Lower leg skin (tissue), 4 donors: ENCODE measurements around the gene MORC4. TPM values are rescaled to one million over a fixed set of nuclear protein-coding genes. Genes with fewer than 3 reads are reported as not detected.

ENCODE experiments used
- DNase-seq, 2 donors: peaks; one replicate each; pipeline ENCODE4 v3.0.0-alpha.2; 2019; ENCODE audit warnings: low spot score in 2 of 2
- H3K4me3 ChIP-seq: fragments of 200-600 bp; sonication (generic); 2 replicates; pipeline ENCODE4 v1.5.1; 2017; ENCODE audit warnings: mild to moderate bottlenecking, low read depth; ENCODE audit not compliant: poor library complexity, severe bottlenecking
- CTCF ChIP-seq, 3 donors: fragments of 450-650 bp; IDR thresholded peaks; one replicate each; pipeline ENCODE4 v1.5.1; 2016; ENCODE audit warnings: antibody characterized with exemption in 3 of 3, mild to moderate bottlenecking in 3 of 3, moderate library complexity in 2 of 3
- POLR2A ChIP-seq, 2 donors: fragments of 450-650 bp; IDR thresholded peaks; one replicate each; pipeline ENCODE4 v1.6.1; 2016 to 2017; ENCODE audit warnings: antibody characterized with exemption in 2 of 2, mild to moderate bottlenecking in 1 of 2, moderate library complexity in 1 of 2
- WGBS, 2 donors: methylation state at CpG; one replicate each; pipeline ENCODE4 v1.1.5; 2018; 5-methylcytosine and 5-hydroxymethylcytosine counted together
- intact Hi-C: fragments of 100-400 bp; cut with DNase I; formaldehyde crosslinking; loops from one replicate; pipeline ENCODE4 v1.15.0; 2023; ENCODE audit warnings: low total_unique reads
- total RNA-seq, 4 donors: library from RNA; depleted of rRNA; stranded (reverse); fragments of >200 nt; gene quantifications; one replicate each; pipeline ENCODE4 v1.1.0, GENCODE V29; 2016

The MORC4 gene
- total RNA-seq, 4 donors from 2014 or later, result 19.9 to 27.3 (median 23.7) TPM

DNA sequence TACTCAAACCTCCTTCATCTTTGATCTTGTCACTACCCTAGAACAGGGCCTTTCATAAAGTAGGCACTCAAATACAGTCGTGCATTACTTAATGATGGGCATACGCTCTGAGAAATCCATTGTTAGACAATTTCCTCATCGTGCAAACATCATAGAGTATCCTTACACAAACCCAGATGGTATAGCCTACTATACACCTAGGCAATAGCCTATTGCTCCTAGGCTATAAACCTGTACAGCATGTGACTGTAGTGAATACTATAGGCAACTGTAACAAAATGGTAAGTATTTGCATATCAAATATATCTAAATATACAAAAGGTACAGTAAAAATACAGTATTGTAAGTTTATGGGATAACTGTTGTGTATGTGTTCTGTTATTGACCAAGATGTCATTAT lies 47.9 kb downstream of the MORC4 start:
- H3K4me3 ChIP-seq, result no peak overlapping the region
- DNase-seq, result no peak
- intact Hi-C loops, result no loop called here
- no peak for TF ChIP-seq POLR2A (IDR thresholded peaks at IDR 0.05)
- TF ChIP-seq CTCF (IDR thresholded peaks at IDR 0.05), result no peak
- WGBS, 2 donors, result 73 to 93% methylated on average over 3 of the region's 3 CpGs

DNA sequence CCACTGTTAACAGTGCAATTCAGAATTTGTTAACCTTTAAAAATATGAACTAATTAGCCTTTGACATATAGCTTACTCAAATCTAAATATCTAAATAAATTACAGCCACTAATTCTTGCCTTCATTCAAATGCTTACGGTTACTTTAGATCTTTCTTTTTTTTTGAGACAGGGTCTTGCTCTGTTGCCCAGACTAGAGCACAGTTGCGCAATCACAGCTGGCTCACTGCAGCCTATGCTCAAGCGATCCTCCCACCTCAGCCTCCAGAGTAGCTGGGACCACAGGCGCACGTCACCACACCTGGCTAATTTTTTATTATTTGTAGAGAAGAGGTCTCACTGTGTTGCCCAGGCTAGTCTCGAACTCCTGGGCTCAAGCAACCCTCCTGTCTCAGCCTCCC lies 48.8 kb downstream of the MORC4 start:
- intact Hi-C loops, result no loop called here
- TF ChIP-seq CTCF (IDR thresholded peaks at IDR 0.05) (no peak), POLR2A (IDR thresholded peaks at IDR 0.05) (no peak)
- 89 to 94% methylated on average over 5 to 6 of the region's 6 CpGs for WGBS, 2 donors
- no peak for DNase-seq
- no peak overlapping the region for H3K4me3 ChIP-seq

DNA sequence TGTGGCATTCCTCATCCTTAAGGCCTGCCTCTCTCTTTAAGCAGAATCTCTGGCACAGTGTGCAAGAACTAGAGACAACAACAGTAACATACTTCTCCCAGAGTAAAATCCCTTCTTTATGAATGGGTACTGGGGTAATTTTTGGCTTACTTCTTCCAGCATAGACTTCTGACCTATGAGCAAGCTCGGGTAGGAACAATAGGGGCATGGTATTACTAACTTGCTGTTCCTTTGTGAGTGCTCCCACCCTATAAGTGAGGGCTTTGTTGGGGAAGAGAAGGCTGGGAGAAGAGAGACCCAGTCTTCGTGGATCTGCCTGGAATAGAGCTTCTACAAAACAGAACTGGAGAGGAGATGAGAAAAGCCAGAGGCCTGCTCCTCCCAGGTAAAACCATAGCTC lies 49.6 kb downstream of the MORC4 start:
- intact Hi-C loops, result no loop called here
- no peak overlapping the region for H3K4me3 ChIP-seq
- WGBS, 2 donors, result 64 to 77% methylated on average over 2 of the region's 2 CpGs
- no peak for DNase-seq
- TF ChIP-seq POLR2A (IDR thresholded peaks at IDR 0.05) (no peak), CTCF (IDR thresholded peaks at IDR 0.05) (no peak)

DNA sequence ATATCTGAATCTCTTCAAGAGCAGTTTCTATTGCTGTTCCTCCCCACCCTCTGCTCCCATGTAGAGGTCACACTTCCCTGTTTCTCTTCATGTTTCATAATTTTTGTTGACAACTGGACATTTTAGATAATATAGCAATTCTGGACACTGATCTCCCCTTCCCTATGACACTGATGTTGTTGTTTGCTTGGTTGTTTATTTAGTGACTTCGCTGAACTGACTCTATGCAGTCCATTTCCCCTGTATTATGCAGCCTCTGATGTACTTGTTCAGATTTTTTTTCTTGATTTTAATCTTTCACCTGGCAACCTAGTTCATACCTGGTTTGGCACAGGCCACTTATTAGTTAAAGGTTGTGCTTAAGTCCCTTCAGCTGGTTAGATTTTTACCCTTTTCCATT lies 50.6 kb downstream of the MORC4 start:
- WGBS, 2 donors, result 72 to 87% methylated on average over 1 of the region's 1 CpG
- no peak for DNase-seq
- TF ChIP-seq POLR2A (IDR thresholded peaks at IDR 0.05) (no peak), CTCF (IDR thresholded peaks at IDR 0.05) (no peak)
- no peak overlapping the region for H3K4me3 ChIP-seq
- intact Hi-C loops, result no loop called here

- WGBS, 2 donors, result 83 to 98% methylated on average over 3 of the region's 3 CpGs
- intact Hi-C loops, result no loop called here
- no peak for DNase-seq
- no peak overlapping the region for H3K4me3 ChIP-seq
- no peak for TF ChIP-seq POLR2A (IDR thresholded peaks at IDR 0.05)
These were observed 51.4 kb downstream of the MORC4 start for GRCh38 chrX:106948641-106949040.

DNA sequence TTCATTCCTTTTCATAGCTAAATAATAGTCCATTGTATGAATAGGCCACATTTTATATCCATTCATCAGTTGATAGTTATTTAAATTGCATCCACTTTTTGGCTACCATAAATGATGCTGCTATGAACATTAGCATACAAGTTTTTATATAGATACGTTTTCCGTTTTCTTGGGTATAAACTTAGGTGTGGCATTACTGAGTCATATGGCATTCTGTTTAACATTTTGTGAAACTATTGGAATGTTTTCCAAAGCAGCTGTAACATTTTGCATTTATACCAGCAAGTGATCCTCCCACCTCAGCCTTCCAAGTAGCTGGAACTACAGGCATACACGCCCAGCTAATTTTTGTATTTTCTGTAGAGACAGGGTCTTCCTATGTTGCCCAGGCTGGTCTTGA lies 53.5 kb downstream of the MORC4 start:
- H3K4me3 ChIP-seq, result no peak overlapping the region
- intact Hi-C loops, result no loop called here
- no peak for TF ChIP-seq CTCF (IDR thresholded peaks at IDR 0.05)
- TF ChIP-seq POLR2A (IDR thresholded peaks at IDR 0.05), result no peak
- DNase-seq, result no peak
- 73 to 77% methylated on average over 3 of the region's 3 CpGs for WGBS, 2 donors
